Left kidney (tissue), 2 donors: ENCODE results near the gene PLXDC1. TPM values are rescaled to one million over a fixed set of nuclear protein-coding genes. Genes with fewer than 3 reads are reported as not detected.
"Not testable (repeated sequence)": the region's sequence is repeated elsewhere in the genome, so short reads cannot be mapped to it uniquely, and the experiment has no call there.

Experiments
- DNase-seq: peaks from one replicate; pipeline ENCODE4 v3.0.0-alpha.2; 2013
- polyA plus RNA-seq: library from polyadenylated mRNA; unstranded; fragments of 120-200 nt; gene quantifications from one replicate; pipeline ENCODE4 v1.2.1, GENCODE V29; 2013; ENCODE audit not compliant: insufficient read length

PLXDC1 gene
- polyA plus RNA-seq, 1 donor, result 5.9 TPM

- no peak for DNase-seq
Measured at GRCh38 chr17:39155654-39156053, 4.2 kb upstream of the PLXDC1 start.

- peak; percentile 91 for DNase-seq
Measured at GRCh38 chr17:39153599-39154051, 2.2 kb upstream of the PLXDC1 start.

- no peak for DNase-seq
Measured at GRCh38 chr17:39151943-39152818, 744 bp upstream of the PLXDC1 start.

- no peak for DNase-seq
Measured at GRCh38 chr17:39150795-39151149, 665 bp downstream of the PLXDC1 start.

GRCh38 chr17:39150104-39150634 is 1.3 kb downstream of the PLXDC1 start:
- no peak for DNase-seq

GRCh38 chr17:39147221-39148185 is 3.9 kb downstream of the PLXDC1 start:
- DNase-seq, result no peak

GRCh38 chr17:39146273-39146672 is 5.2 kb downstream of the PLXDC1 start:
- no peak for DNase-seq

GRCh38 chr17:39145143-39145542 is 6.3 kb downstream of the PLXDC1 start:
- no peak for DNase-seq

- no peak for DNase-seq
Measured at GRCh38 chr17:39144416-39144840, 7.0 kb downstream of the PLXDC1 start.

GRCh38 chr17:39143552-39144093 is 7.8 kb downstream of the PLXDC1 start:
- no peak for DNase-seq

- DNase-seq, result no peak
Measured at GRCh38 chr17:39141915-39142664, 9.3 kb downstream of the PLXDC1 start.

GRCh38 chr17:39141294-39141693 is 10.1 kb downstream of the PLXDC1 start:
- no peak for DNase-seq

GRCh38 chr17:39139561-39139960 is 11.9 kb downstream of the PLXDC1 start:
- no peak for DNase-seq

GRCh38 chr17:39139161-39139511 is 12.3 kb downstream of the PLXDC1 start:
- DNase-seq, result no peak

GRCh38 chr17:39138431-39139160 is 12.8 kb downstream of the PLXDC1 start:
- no peak for DNase-seq

GRCh38 chr17:39134878-39135277 is 16.6 kb downstream of the PLXDC1 start:
- DNase-seq, result no peak

- no peak for DNase-seq
Measured at GRCh38 chr17:39132192-39132610, 19.2 kb downstream of the PLXDC1 start.

- no peak for DNase-seq
Measured at GRCh38 chr17:39131616-39132015, 19.8 kb downstream of the PLXDC1 start.

GRCh38 chr17:39130205-39130604 is 21.2 kb downstream of the PLXDC1 start:
- no peak for DNase-seq

- DNase-seq, result not testable (repeated sequence)
Measured at GRCh38 chr17:39129544-39129943, 21.9 kb downstream of the PLXDC1 start.

- DNase-seq, result no peak
Measured at GRCh38 chr17:39126436-39126835, 25.0 kb downstream of the PLXDC1 start.
